Endothelial cell of umbilical vein (primary cell): ENCODE measurements around the gene CDKN1C. TPM values are rescaled to one million over a fixed set of nuclear protein-coding genes. Genes with fewer than 3 reads are reported as not detected.

Experiments used
- BruUV-seq: library from RNA; stranded (reverse); fragments of 400-500 nt; replicated peaks from 2 replicates; lab custom pipeline; 2021; lab: Mats Ljungman, UMichigan
- CTCF ChIA-PET: fragments of 300-600, 350-600 bp; sonication (Branson Sonifier 250); formaldehyde crosslinking; loops from one replicate; lab custom pipeline; 2021; ENCODE audit warnings: antibody characterized with exemption, inconsistent platforms; lab: Charles Lee
- POLR2A ChIA-PET: fragments of 300-600, 350-600 bp; sonication (Branson Sonifier 250); formaldehyde crosslinking; loops from one replicate; lab custom pipeline; 2021; ENCODE audit warnings: antibody characterized with exemption, inconsistent platforms; lab: Charles Lee
- DNase-seq: peaks from one replicate; pipeline ENCODE4 v3.0.0-alpha.2; 2011; ENCODE audit warnings: low read depth, low spot score
- FAIRE-seq: peaks from 2 replicates; lab custom pipeline; 2011; peaks lifted over from hg19 to GRCh38; lab: Jason Lieb, UNC
- H2AFZ ChIP-seq: 2 replicates; pipeline ENCODE4 v1.6.0; 2012; ENCODE audit warnings: low read depth, low read length, control low read depth, inconsistent platforms
- H3K27ac ChIP-seq: 2 replicates; pipeline ENCODE4 v1.5.1; 2011; ENCODE audit warnings: low read depth, mild to moderate bottlenecking, control low read depth, low read length, moderate library complexity; ENCODE audit not compliant: insufficient read depth
- H3K27me3 ChIP-seq, 2 experiments: 2 replicates each; pipeline versions ENCODE4 v1.6.0 to v1.6.1; 2011; ENCODE audit warnings: low read length in 2 of 2, mixed read lengths in 1 of 2; ENCODE audit not compliant: control insufficient read depth in 2 of 2, insufficient read depth in 2 of 2
- H3K36me3 ChIP-seq, 2 experiments: 2 replicates in 1 of 2; 3 replicates in 1 of 2; pipeline ENCODE4 v1.5.1; 2011; ENCODE audit warnings: low read length in 2 of 2, mild to moderate bottlenecking in 1 of 2, moderate library complexity in 1 of 2; ENCODE audit not compliant: control insufficient read depth in 2 of 2, insufficient read depth in 2 of 2; ENCODE audit errors: extremely low read depth in 1 of 2
- H3K4me1 ChIP-seq: 3 replicates; pipeline ENCODE4 v1.5.1; 2011; ENCODE audit warnings: mild to moderate bottlenecking, low read length; ENCODE audit not compliant: control insufficient read depth, insufficient read depth; ENCODE audit errors: extremely low read depth
- H3K4me2 ChIP-seq: 2 replicates; pipeline ENCODE4 v1.6.1; 2011; ENCODE audit warnings: low read length, control low read depth, mixed read lengths; ENCODE audit not compliant: insufficient read depth
- H3K4me3 ChIP-seq, 3 experiments: fragments of 200-600 bp in 1 of 3; sonication (generic), shearing (Covaris generic) in 1 of 3; replicated peaks in 1 of 3; 2 replicates each; pipeline ENCODE4 v1.5.1; 2011 to 2016; ENCODE audit warnings: control low read depth in 3 of 3, low read length in 3 of 3, mild to moderate bottlenecking in 2 of 3, inconsistent platforms in 1 of 3, low read depth in 1 of 3, moderate library complexity in 1 of 3; ENCODE audit not compliant: insufficient read depth in 1 of 3
- H3K79me2 ChIP-seq: 2 replicates; pipeline ENCODE4 v1.6.0; 2012; ENCODE audit warnings: low read length, inconsistent platforms; ENCODE audit not compliant: control insufficient read depth, insufficient read depth
- H3K9ac ChIP-seq: replicated peaks from 2 replicates; pipeline ENCODE3; 2011; ENCODE audit warnings: low read length, control low read depth; ENCODE audit not compliant: insufficient read depth; ENCODE audit errors: extremely low read depth
- H3K9me1 ChIP-seq: replicated peaks from 3 replicates; pipeline ENCODE4 v1.6.0; 2011; ENCODE audit warnings: mild to moderate bottlenecking, low read length; ENCODE audit not compliant: control insufficient read depth, insufficient read depth; ENCODE audit errors: extremely low read depth
- H3K9me3 ChIP-seq: replicated peaks from 2 replicates; pipeline ENCODE4 v1.5.1; 2012; ENCODE audit warnings: low read length, inconsistent platforms; ENCODE audit not compliant: control insufficient read depth, insufficient read depth
- H4K20me1 ChIP-seq: replicated peaks from 2 replicates; pipeline ENCODE3; 2011; ENCODE audit warnings: mild to moderate bottlenecking, low read length; ENCODE audit not compliant: control insufficient read depth, insufficient read depth; ENCODE audit errors: extremely low read depth
- EZH2 ChIP-seq: IDR thresholded peaks from 2 replicates; pipeline ENCODE4 v1.6.1; 2012; ENCODE audit warnings: borderline replicate concordance, low read depth, mild to moderate bottlenecking, moderate library complexity, low read length, inconsistent platforms; ENCODE audit not compliant: severe bottlenecking
- GATA2 ChIP-seq: IDR thresholded peaks from 2 replicates; pipeline ENCODE4 v1.7.0; 2011; ENCODE audit warnings: low read depth, mild to moderate bottlenecking, moderate library complexity, mixed read lengths, low read length; ENCODE audit not compliant: insufficient read length, insufficient read depth
- MAX ChIP-seq: IDR thresholded peaks from 2 replicates; pipeline ENCODE4 v1.6.1; 2011; ENCODE audit not compliant: insufficient read depth, insufficient read length
- POLR2A ChIP-seq: IDR thresholded peaks from 2 replicates; pipeline ENCODE4 v1.6.1; 2012; ENCODE audit warnings: low read depth, mild to moderate bottlenecking, control low read depth, low read length
- POLR2AphosphoS5 ChIP-seq: IDR thresholded peaks from 2 replicates; pipeline ENCODE4 v1.6.1; 2012; ENCODE audit warnings: low read depth, mild to moderate bottlenecking, control low read depth, low read length, moderate library complexity; ENCODE audit not compliant: insufficient read depth
- dilution Hi-C: fragments of 300-500 bp; cut with MboI; formaldehyde crosslinking; loops from one replicate; pipeline ENCODE4 v1.15.0; 2019; ENCODE audit warnings: low sequenced_read_pairs; ENCODE audit not compliant: extremely low pct_ligation_motif_present
- intact Hi-C: fragments of 100-400 bp; cut with micrococcal nuclease; formaldehyde crosslinking; loops from one replicate; pipeline ENCODE4 v1.10.0; 2022
- polyA plus RNA-seq, 4 experiments: library from polyadenylated mRNA; depleted of rRNA in 3 of 4; stranded (reverse) in 3 of 4; unstranded in 1 of 4; fragments of >200 nt; gene quantifications; 2 replicates each; pipeline versions ENCODE4 v1.2.1 to v1.2.3, GENCODE V29; 2011 to 2012; ENCODE audit warnings: missing spikeins in 1 of 4
- total RNA-seq: library from RNA; stranded (reverse); gene quantifications from 2 replicates; pipeline ENCODE4 v1.2.3, GENCODE V29; 2021
- TF ChIP-seq, protein P1 (sequence below), 2 donors: IDR thresholded peaks; 1 replicate in 1 of 2; 2 replicates in 1 of 2; pipeline ENCODE4 v1.5.1; 2011; ENCODE audit warnings: low read length in 2 of 2, mild to moderate bottlenecking in 2 of 2, moderate library complexity in 2 of 2, control low read depth in 1 of 2, inconsistent platforms in 1 of 2, low read depth in 1 of 2; ENCODE audit not compliant: insufficient read depth in 1 of 2; ENCODE audit errors: extremely low read depth in 1 of 2

The CDKN1C gene
- total and polyA plus RNA-seq, 2 donors (not counting 3 experiments of a cell fraction or from before 2014, with no cell fraction given), result 4.1 to 9.0 TPM

DNA sequence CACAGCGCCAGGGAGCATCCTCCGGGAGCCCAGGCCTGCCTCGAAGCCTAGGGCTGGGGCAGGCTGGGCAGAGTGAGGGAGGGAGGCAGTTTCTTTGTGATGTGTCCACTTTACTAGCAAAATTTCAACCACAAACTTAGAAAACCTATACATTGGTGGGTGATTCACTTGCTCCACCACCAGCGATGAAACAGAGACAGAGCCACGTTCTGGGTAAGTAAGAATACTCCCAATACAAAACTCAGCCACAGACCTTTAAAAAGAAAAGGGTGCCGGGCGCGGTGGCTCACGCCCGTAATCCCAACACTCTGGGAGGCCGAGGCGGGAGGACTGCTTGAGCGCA, 22.3 kb downstream of the CDKN1C start:
- H3K9me1 ChIP-seq, result no peaks in the 10 kb centered on the region
- no peak overlapping the region for H3K27ac ChIP-seq
- H3K79me2 ChIP-seq, result no peaks in the 10 kb centered on the region
- FAIRE-seq (no peak), DNase-seq (no peak)
- BruUV-seq, result no TSS peak
- H3K4me3 ChIP-seq, result no peak overlapping the region
- ChIA-PET POLR2A (no interaction called here), CTCF (no interaction called here)
- no peaks in the 10 kb centered on the region for H3K36me3 ChIP-seq
- no peaks in the 10 kb centered on the region for H4K20me1 ChIP-seq
- no peak for TF ChIP-seq POLR2A
- TF ChIP-seq, protein P1, sequence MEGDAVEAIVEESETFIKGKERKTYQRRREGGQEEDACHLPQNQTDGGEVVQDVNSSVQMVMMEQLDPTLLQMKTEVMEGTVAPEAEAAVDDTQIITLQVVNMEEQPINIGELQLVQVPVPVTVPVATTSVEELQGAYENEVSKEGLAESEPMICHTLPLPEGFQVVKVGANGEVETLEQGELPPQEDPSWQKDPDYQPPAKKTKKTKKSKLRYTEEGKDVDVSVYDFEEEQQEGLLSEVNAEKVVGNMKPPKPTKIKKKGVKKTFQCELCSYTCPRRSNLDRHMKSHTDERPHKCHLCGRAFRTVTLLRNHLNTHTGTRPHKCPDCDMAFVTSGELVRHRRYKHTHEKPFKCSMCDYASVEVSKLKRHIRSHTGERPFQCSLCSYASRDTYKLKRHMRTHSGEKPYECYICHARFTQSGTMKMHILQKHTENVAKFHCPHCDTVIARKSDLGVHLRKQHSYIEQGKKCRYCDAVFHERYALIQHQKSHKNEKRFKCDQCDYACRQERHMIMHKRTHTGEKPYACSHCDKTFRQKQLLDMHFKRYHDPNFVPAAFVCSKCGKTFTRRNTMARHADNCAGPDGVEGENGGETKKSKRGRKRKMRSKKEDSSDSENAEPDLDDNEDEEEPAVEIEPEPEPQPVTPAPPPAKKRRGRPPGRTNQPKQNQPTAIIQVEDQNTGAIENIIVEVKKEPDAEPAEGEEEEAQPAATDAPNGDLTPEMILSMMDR (IDR thresholded peaks at IDR 0.05; ENCODE audit: extremely low read depth in 1 of 2, insufficient read depth in 1 of 2, low read depth in 1 of 2, low read length in 2 of 2), result no peak
- TF ChIP-seq POLR2AphosphoS5, result no peak
- TF ChIP-seq EZH2, result peak; percentile 43
- TF ChIP-seq MAX, result no peak
- TF ChIP-seq GATA2, result no peak
- no peaks in the 10 kb centered on the region for H3K9me3 ChIP-seq
- no peak overlapping the region for H2AFZ ChIP-seq
- no peak overlapping the region for H3K4me2 ChIP-seq
- peaks cover 36 to 37% of the 10 kb centered on the region in 2 experiments for H3K27me3 ChIP-seq
- H3K9ac ChIP-seq, result no peak overlapping the region
- dilution Hi-C loops, result no loop called here
- H3K4me1 ChIP-seq, result no peaks in the 10 kb centered on the region
- intact Hi-C loops, result no loop called here
